ENCODE results near the gene SERTM1. TPM values are rescaled to one million over a fixed set of nuclear protein-coding genes. Genes with fewer than 3 reads are reported as not detected.

Gene SERTM1
- total and polyA plus RNA-seq, 2 experiments from 2014 or later = 0.47 to 1.4 TPM

DNA sequence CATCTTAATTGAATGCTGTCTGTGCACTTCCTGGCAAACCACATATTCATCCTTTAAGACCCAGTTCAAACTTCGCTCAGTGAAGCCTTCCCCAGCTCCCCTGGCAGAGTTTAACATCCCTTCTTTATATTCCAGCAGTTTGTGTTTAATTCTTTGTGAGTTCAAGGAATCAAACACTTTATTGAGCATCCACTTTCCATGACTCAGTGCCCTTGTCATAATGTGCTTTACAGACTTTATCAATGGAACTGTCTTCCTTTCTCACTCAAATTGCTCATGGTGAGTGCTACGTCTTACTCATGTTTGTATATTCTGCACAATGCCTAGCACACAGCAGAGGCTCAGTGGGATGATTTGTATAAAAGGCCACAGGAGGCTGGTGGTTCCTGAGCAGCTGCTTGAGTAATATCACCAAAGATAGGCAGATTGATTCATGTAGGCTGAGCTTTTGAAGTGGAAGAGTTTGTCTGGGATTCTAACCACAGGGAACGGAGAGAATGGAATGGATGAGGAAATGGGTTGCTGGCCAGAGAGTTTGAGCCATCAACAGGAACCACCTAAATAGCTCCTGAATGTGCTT lies 44.2 kb downstream of the SERTM1 start:
- Histone ChIP-seq H3K4me1 (ENCODE audit: insufficient read depth) (no peaks in the 10 kb centered on the region), H3K9me2 (ENCODE audit: insufficient read depth) (0 out of 2 replicates have a peak, but pooled peaks cover 3% of the 10 kb centered on the region), H3K79me2 (replicated peaks; ENCODE audit: insufficient read depth) (no peaks in the 10 kb centered on the region), H3F3A (replicated peaks; ENCODE audit: low read depth) (no peaks in the 10 kb centered on the region), H3K36me3 (ENCODE audit: insufficient read depth) (no peaks in the 10 kb centered on the region), H3K27me3 (ENCODE audit: insufficient read depth) (no peaks in the 10 kb centered on the region), H3K4me2 (no peak overlapping the region), H2AFZ (0 out of 2 replicates have a peak overlapping the region, but pooled peaks have one; percentile 1), H4K20me1 (replicated peaks; ENCODE audit: insufficient read depth) (no peaks in the 10 kb centered on the region), H3K27ac (ENCODE audit: low read depth) (no peak overlapping the region), H3K4me3 (no peak overlapping the region)
- Mint-ChIP-seq H3K27me3 (ENCODE audit: insufficient read depth, low read depth, poor library complexity) (peaks cover 4% of the 10 kb centered on the region), H3K36me3 (ENCODE audit: low read depth) (no peaks in the 10 kb centered on the region), H3K27ac (no peak overlapping the region), H3K9me3 (no peaks in the 10 kb centered on the region), H3K4me3 (no peak overlapping the region), H3K4me1 (peaks cover 7% of the 10 kb centered on the region; the same call in 2 of the 3 replicates)
- DNase-seq (ENCODE audit: low spot score) (no peak), ATAC-seq (no peak)
- no peak for TF ChIP-seq JUNB (IDR thresholded peaks at IDR 0.05; ENCODE audit: unreplicated experiment)

DNA sequence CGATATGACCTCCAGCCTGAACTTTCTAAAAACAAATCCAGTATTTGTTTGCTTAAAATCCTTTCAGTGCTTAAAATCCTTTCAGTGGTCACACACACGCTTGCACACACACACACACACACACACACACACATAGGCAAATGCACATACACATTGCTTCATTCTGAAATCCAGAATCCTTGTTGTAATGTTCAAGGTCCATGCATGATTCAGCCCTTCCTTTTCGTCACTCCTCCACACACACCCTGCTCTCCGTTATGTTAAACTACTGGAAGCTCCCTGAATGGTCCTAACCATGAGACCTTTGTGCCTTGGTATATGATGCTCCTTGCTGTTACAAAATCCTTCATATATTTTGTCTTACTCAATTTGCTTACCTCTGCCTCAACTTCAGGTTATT lies 44.9 kb downstream of the SERTM1 start:
- no peak overlapping the region for H3K4me3 Mint-ChIP-seq
- no peak for DNase-seq (ENCODE audit: low spot score)
- Histone ChIP-seq H3F3A (replicated peaks; ENCODE audit: low read depth) (no peaks in the 10 kb centered on the region), H3K9me2 (ENCODE audit: insufficient read depth) (0 out of 2 replicates have a peak, but pooled peaks cover 3% of the 10 kb centered on the region), H3K4me1 (ENCODE audit: insufficient read depth) (no peaks in the 10 kb centered on the region), H3K79me2 (replicated peaks; ENCODE audit: insufficient read depth) (no peaks in the 10 kb centered on the region), H3K4me2 (no peak overlapping the region), H3K36me3 (ENCODE audit: insufficient read depth) (no peaks in the 10 kb centered on the region), H4K20me1 (replicated peaks; ENCODE audit: insufficient read depth) (no peaks in the 10 kb centered on the region), H3K27me3 (ENCODE audit: insufficient read depth) (no peaks in the 10 kb centered on the region), H3K4me3 (no peak overlapping the region), H3K27ac (ENCODE audit: low read depth) (no peak overlapping the region), H2AFZ (no peak overlapping the region)
- ATAC-seq = no peak
- no peaks in the 10 kb centered on the region for H3K36me3 Mint-ChIP-seq (ENCODE audit: low read depth)
- H3K27me3 Mint-ChIP-seq (ENCODE audit: insufficient read depth, low read depth, poor library complexity) = peaks cover 4% of the 10 kb centered on the region
- peaks cover 7% of the 10 kb centered on the region; the same call in 2 of the 3 replicates for H3K4me1 Mint-ChIP-seq
- TF ChIP-seq POLR2AphosphoS5 (IDR thresholded peaks at IDR 0.05; ENCODE audit: low read depth) = no peak
- no peak for TF ChIP-seq CREB1 (CRISPR knock-in tag; IDR thresholded peaks at IDR 0.05; ENCODE audit: low read depth)
- TF ChIP-seq, protein P1, sequence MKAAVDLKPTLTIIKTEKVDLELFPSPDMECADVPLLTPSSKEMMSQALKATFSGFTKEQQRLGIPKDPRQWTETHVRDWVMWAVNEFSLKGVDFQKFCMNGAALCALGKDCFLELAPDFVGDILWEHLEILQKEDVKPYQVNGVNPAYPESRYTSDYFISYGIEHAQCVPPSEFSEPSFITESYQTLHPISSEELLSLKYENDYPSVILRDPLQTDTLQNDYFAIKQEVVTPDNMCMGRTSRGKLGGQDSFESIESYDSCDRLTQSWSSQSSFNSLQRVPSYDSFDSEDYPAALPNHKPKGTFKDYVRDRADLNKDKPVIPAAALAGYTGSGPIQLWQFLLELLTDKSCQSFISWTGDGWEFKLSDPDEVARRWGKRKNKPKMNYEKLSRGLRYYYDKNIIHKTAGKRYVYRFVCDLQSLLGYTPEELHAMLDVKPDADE (IDR thresholded peaks at IDR 0.05) = no peak
- H3K27ac Mint-ChIP-seq = no peak overlapping the region
- H3K9me3 Mint-ChIP-seq = no peaks in the 10 kb centered on the region

DNA sequence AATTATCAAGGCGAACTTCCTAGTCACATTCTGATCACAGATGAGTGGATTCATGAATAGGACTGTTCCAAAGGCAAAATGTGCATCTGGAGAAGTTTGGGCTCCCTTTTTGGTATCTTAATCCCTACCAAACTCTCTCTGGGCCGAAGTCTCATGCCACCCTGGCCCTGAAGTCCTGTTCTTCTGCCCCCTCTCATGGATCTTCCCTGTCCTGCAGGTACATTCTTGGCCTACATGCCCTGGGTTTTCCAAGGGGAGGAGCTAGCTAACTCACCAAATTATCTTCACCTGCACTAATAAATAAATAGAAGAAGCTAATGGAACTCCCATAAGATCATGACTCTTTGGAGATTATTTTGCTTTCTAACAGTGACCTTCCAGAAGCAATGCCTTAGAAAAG lies 50.3 kb downstream of the SERTM1 start:
- Histone ChIP-seq H3K27ac (ENCODE audit: low read depth) (no peak overlapping the region), H3F3A (replicated peaks; ENCODE audit: low read depth) (no peaks in the 10 kb centered on the region), H3K27me3 (ENCODE audit: insufficient read depth) (no peaks in the 10 kb centered on the region), H4K20me1 (replicated peaks; ENCODE audit: insufficient read depth) (no peaks in the 10 kb centered on the region), H2AFZ (no peak overlapping the region), H3K9me2 (ENCODE audit: insufficient read depth) (no peaks in the 10 kb centered on the region), H3K4me2 (no peak overlapping the region), H3K4me1 (ENCODE audit: insufficient read depth) (no peaks in the 10 kb centered on the region), H3K4me3 (no peak overlapping the region), H3K36me3 (ENCODE audit: insufficient read depth) (no peaks in the 10 kb centered on the region), H3K79me2 (replicated peaks; ENCODE audit: insufficient read depth) (no peaks in the 10 kb centered on the region)
- Mint-ChIP-seq H3K27me3 (ENCODE audit: insufficient read depth, low read depth, poor library complexity) (no peaks in the 10 kb centered on the region), H3K27ac (no peak overlapping the region), H3K9me3 (no peaks in the 10 kb centered on the region), H3K4me3 (no peak overlapping the region), H3K4me1 (peaks cover 1% of the 10 kb centered on the region; the same call in 2 of the 3 replicates), H3K36me3 (ENCODE audit: low read depth) (no peaks in the 10 kb centered on the region)
- DNase-seq (ENCODE audit: low spot score) (peak; percentile 22), ATAC-seq (no peak)
- TF ChIP-seq, protein P2, sequence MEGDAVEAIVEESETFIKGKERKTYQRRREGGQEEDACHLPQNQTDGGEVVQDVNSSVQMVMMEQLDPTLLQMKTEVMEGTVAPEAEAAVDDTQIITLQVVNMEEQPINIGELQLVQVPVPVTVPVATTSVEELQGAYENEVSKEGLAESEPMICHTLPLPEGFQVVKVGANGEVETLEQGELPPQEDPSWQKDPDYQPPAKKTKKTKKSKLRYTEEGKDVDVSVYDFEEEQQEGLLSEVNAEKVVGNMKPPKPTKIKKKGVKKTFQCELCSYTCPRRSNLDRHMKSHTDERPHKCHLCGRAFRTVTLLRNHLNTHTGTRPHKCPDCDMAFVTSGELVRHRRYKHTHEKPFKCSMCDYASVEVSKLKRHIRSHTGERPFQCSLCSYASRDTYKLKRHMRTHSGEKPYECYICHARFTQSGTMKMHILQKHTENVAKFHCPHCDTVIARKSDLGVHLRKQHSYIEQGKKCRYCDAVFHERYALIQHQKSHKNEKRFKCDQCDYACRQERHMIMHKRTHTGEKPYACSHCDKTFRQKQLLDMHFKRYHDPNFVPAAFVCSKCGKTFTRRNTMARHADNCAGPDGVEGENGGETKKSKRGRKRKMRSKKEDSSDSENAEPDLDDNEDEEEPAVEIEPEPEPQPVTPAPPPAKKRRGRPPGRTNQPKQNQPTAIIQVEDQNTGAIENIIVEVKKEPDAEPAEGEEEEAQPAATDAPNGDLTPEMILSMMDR (conservative IDR thresholded peaks at IDR 0.05; ENCODE audit: low read depth in 2 of 2) = peak; percentile 31 to 55; a peak in 3 of 4 replicates
- no peak for TF ChIP-seq EZH2 (IDR thresholded peaks at IDR 0.05; ENCODE audit: low read depth, unreplicated experiment)

Data from GM23338 (cell line).